Measurements from ENCODE around the gene ETV4. TPM values are rescaled to one million over a fixed set of nuclear protein-coding genes. Genes with fewer than 3 reads are reported as not detected.

The ETV4 gene
- total and polyA plus RNA-seq, 2 of the 13 experiments (the other 11 are each of a cell fraction or from before 2014, with no cell fraction given), result 128 to 330 TPM

DNA sequence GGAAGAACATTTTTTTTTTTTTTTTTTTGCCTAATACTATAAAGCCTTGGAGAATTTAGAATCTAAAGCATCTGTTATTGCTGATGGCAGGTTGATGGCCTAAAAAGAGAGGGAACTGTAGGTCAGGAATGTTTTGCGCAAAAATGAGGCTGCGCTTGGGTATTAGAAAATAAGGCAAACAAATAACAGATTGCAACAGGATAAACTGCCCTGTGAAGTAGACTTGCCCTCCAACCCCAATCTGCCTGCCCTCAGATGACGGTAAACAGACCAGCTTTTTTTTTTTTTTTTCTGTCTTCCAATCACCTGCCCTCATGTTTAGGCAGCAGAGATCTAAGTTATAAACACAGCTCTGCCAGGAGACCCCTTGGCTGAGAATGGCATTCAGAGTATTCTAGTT is 66.2 kb downstream of the ETV4 start (continued):
- TF ChIP-seq ZNF292 (CRISPR knock-in tag; IDR thresholded peaks at IDR 0.05; ENCODE audit: borderline replicate concordance, low read depth), result peak; percentile 72; the same call in 1 of the 2 replicates
- TF ChIP-seq ZNF33B (CRISPR knock-in tag; IDR thresholded peaks at IDR 0.05), result no peak
- no peak for TF ChIP-seq NBN (conservative IDR thresholded peaks at IDR 0.05)
- peak; percentile 85; the same call in 1 of the 2 replicates for TF ChIP-seq ERF (CRISPR knock-in tag; IDR thresholded peaks at IDR 0.05)
- TF ChIP-seq ATAD3A (CRISPR knock-in tag; IDR thresholded peaks at IDR 0.05), result no peak
- peak; percentile 84 for TF ChIP-seq TFAP4 (IDR thresholded peaks at IDR 0.05; ENCODE audit: borderline replicate concordance, low read depth)
- TF ChIP-seq HOXA3 (CRISPR knock-in tag; IDR thresholded peaks at IDR 0.05), result peak; percentile 82; the same call in 1 of the 2 replicates
- TF ChIP-seq ADNP (CRISPR knock-in tag; IDR thresholded peaks at IDR 0.05), result no peak
- TF ChIP-seq ZNF841 (CRISPR knock-in tag; IDR thresholded peaks at IDR 0.05; ENCODE audit: borderline replicate concordance), result no peak
- peak; percentile 83 for TF ChIP-seq TEAD3 (CRISPR knock-in tag; optimal IDR thresholded peaks at IDR 0.05; ENCODE audit: borderline replicate concordance)
- TF ChIP-seq ZMYM2 (CRISPR knock-in tag; IDR thresholded peaks at IDR 0.05), result no peak
- TF ChIP-seq, protein P1, sequence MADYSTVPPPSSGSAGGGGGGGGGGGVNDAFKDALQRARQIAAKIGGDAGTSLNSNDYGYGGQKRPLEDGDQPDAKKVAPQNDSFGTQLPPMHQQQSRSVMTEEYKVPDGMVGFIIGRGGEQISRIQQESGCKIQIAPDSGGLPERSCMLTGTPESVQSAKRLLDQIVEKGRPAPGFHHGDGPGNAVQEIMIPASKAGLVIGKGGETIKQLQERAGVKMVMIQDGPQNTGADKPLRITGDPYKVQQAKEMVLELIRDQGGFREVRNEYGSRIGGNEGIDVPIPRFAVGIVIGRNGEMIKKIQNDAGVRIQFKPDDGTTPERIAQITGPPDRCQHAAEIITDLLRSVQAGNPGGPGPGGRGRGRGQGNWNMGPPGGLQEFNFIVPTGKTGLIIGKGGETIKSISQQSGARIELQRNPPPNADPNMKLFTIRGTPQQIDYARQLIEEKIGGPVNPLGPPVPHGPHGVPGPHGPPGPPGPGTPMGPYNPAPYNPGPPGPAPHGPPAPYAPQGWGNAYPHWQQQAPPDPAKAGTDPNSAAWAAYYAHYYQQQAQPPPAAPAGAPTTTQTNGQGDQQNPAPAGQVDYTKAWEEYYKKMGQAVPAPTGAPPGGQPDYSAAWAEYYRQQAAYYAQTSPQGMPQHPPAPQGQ (CRISPR knock-in tag; IDR thresholded peaks at IDR 0.05; ENCODE audit: borderline replicate concordance), result no peak
- no peak for TF ChIP-seq ZBTB14 (CRISPR knock-in tag; IDR thresholded peaks at IDR 0.05)
- no peak for TF ChIP-seq ZNF207 (IDR thresholded peaks at IDR 0.05; ENCODE audit: borderline replicate concordance)
- TF ChIP-seq ATF7 (IDR thresholded peaks at IDR 0.05), result no peak
- peak; percentile 39; the same call in 1 of the 2 replicates for TF ChIP-seq ATF7 (CRISPR knock-in tag; IDR thresholded peaks at IDR 0.05)
- TF ChIP-seq CBX2 (IDR thresholded peaks at IDR 0.05; ENCODE audit: low read depth, low read length), result no peak
- TF ChIP-seq CBX2 (CRISPR knock-in tag; IDR thresholded peaks at IDR 0.05; ENCODE audit: low read depth), result no peak
- TF ChIP-seq GTF3A (CRISPR knock-in tag; conservative IDR thresholded peaks at IDR 0.05), result no peak
- no peak for TF ChIP-seq KLF11 (CRISPR knock-in tag; IDR thresholded peaks at IDR 0.05)
- no peak for TF ChIP-seq RBM39 (IDR thresholded peaks at IDR 0.05; ENCODE audit: low read depth, low read length, poor library complexity, severe bottlenecking)
- TF ChIP-seq ZBTB10 (CRISPR knock-in tag; IDR thresholded peaks at IDR 0.05; ENCODE audit: borderline replicate concordance), result no peak; the same call in 1 of the 2 replicates
- TF ChIP-seq MLLT10 (CRISPR knock-in tag; IDR thresholded peaks at IDR 0.05), result no peak
- no peak for TF ChIP-seq ZNF414 (CRISPR knock-in tag; IDR thresholded peaks at IDR 0.05)
- TF ChIP-seq DBP (CRISPR knock-in tag; IDR thresholded peaks at IDR 0.05; ENCODE audit: not compliant biosample characterization), result peak; percentile 44
